PC-3 (cell line): Measurements from ENCODE around the gene SUGCT.

Source experiments
- EZH2 ChIP-seq: fragments of 300-600 bp; sonication (generic); IDR thresholded peaks from one replicate; pipeline ENCODE4 v1.6.1; 2017; ENCODE audit warnings: antibody characterized with exemption, mild to moderate bottlenecking, low read length; ENCODE audit not compliant: unreplicated experiment
- EZH2phosphoT487 ChIP-seq: fragments of 300-600 bp; sonication (generic); IDR thresholded peaks from 2 replicates; pipeline ENCODE4 v1.6.1; 2018; ENCODE audit warnings: mild to moderate bottlenecking, antibody characterized with exemption, low read length, borderline replicate concordance

- TF ChIP-seq EZH2phosphoT487 (no peak), EZH2 (no peak)
These were observed 630.8 kb downstream of the SUGCT start for GRCh38 chr7:40765639-40766038.
